GM12878 (cell line): ENCODE measurements around the gene PCED1B.

ENCODE experiments used
- ATF2 ChIP-seq: IDR thresholded peaks from 2 replicates; pipeline ENCODE4 v1.6.1; 2012; ENCODE audit warnings: low read length, inconsistent platforms
- CTCF ChIP-seq, 3 experiments: IDR thresholded peaks in 2 of 3; conservative IDR thresholded peaks in 1 of 3; 2 replicates each; pipeline ENCODE4 v1.5.1; 2011; ENCODE audit warnings: low read depth in 3 of 3, low read length in 3 of 3, mild to moderate bottlenecking in 3 of 3, control low read depth in 2 of 3, moderate library complexity in 2 of 3, inconsistent platforms in 1 of 3, mixed read lengths in 1 of 3; ENCODE audit not compliant: control insufficient read depth in 2 of 3, insufficient read depth in 1 of 3; ENCODE audit errors: extremely low read depth in 1 of 3
- MAX ChIP-seq: IDR thresholded peaks from 2 replicates; pipeline ENCODE4 v1.6.1; 2012; ENCODE audit warnings: low read depth, low read length, improper control_type of control experiment
- YY1 ChIP-seq: IDR thresholded peaks from 2 replicates; pipeline ENCODE4 v1.6.1; 2011; ENCODE audit warnings: low read depth, mild to moderate bottlenecking, low read length

GRCh38 chr12:47102845-47103651 lies 23.6 kb downstream of the PCED1B start:
- TF ChIP-seq CTCF (IDR thresholded peaks at IDR 0.05 in 2 of 3, conservative IDR thresholded peaks at IDR 0.05 in 1 of 3; ENCODE audit: control insufficient read depth in 2 of 3, extremely low read depth in 1 of 3, insufficient read depth in 1 of 3, low read depth in 3 of 3, low read length in 3 of 3): no peak
- TF ChIP-seq YY1: no peak
- no peak for TF ChIP-seq MAX
- TF ChIP-seq ATF2: no peak
